WTC11 (cell line): Measurements from ENCODE around the gene CDK6. TPM values are rescaled to one million over a fixed set of nuclear protein-coding genes. Genes with fewer than 3 reads are reported as not detected.

Experiments
- ATAC-seq: fragments of 200-7000 bp; cut with Tn5 transposase; 2 replicates; pipeline ENCODE4 v1.10.0; 2021; ENCODE audit warnings: mild to moderate bottlenecking, moderate library complexity
- CTCF ChIA-PET: fragments of 300-600 bp; sonication (Branson Sonifier 250); formaldehyde crosslinking; loops from one replicate; lab custom pipeline; 2021; ENCODE audit warnings: antibody characterized with exemption; lab: Charles Lee
- POLR2A ChIA-PET: fragments of 350-600 bp; sonication (Branson Sonifier 250); formaldehyde crosslinking; loops from one replicate; lab custom pipeline; 2021; ENCODE audit warnings: antibody characterized with exemption; lab: Charles Lee
- DNase-seq: peaks from one replicate; pipeline ENCODE4 v3.0.0; 2021; ENCODE audit warnings: low spot score
- H3K27ac Mint-ChIP-seq: 2 replicates; pipeline ENCODE4 v1.8.0; 2021; ENCODE audit warnings: mixed read lengths
- H3K27me3 Mint-ChIP-seq: 2 replicates; pipeline ENCODE4 v1.8.0; 2021; ENCODE audit warnings: low read depth, mild to moderate bottlenecking, moderate library complexity, mixed read lengths
- H3K36me3 Mint-ChIP-seq: 2 replicates; pipeline ENCODE4 v1.8.0; 2021; ENCODE audit warnings: mixed read lengths
- H3K4me1 Mint-ChIP-seq: 2 replicates; pipeline ENCODE4 v1.8.0; 2022; ENCODE audit warnings: mixed read lengths
- H3K4me3 Mint-ChIP-seq: 2 replicates; pipeline ENCODE4 v1.8.0; 2021; ENCODE audit warnings: mild to moderate bottlenecking, moderate library complexity, mixed read lengths
- H3K9me3 Mint-ChIP-seq: 2 replicates; pipeline ENCODE4 v1.8.0; 2021; ENCODE audit warnings: mixed read lengths
- E2F5 ChIP-seq: sonication (generic); formaldehyde crosslinking; IDR thresholded peaks from 2 replicates; pipeline ENCODE4 v1.8.1; 2022; ENCODE audit warnings: mild to moderate bottlenecking, moderate library complexity, missing genetic modification reagents
- ESRRA ChIP-seq: sonication (generic); formaldehyde crosslinking; IDR thresholded peaks from 2 replicates; pipeline ENCODE4 v1.8.1; 2022; ENCODE audit warnings: mild to moderate bottlenecking, missing genetic modification reagents, borderline replicate concordance
- FOXP4 ChIP-seq: sonication (generic); formaldehyde crosslinking; IDR thresholded peaks from 2 replicates; pipeline ENCODE4 v1.8.0; 2022; ENCODE audit warnings: mild to moderate bottlenecking, missing genetic modification reagents
- HMGA2 ChIP-seq: fragments of 250-450 bp; sonication (Bioruptor Pico); IDR thresholded peaks from 2 replicates; pipeline ENCODE4 v1.4.0; 2021; ENCODE audit warnings: mild to moderate bottlenecking, moderate library complexity
- IRF1 ChIP-seq: sonication (generic); formaldehyde crosslinking; IDR thresholded peaks from 2 replicates; pipeline ENCODE4 v1.8.0; 2023; ENCODE audit warnings: missing genetic modification reagents
- MYBL2 ChIP-seq: sonication (generic); formaldehyde crosslinking; IDR thresholded peaks from 2 replicates; pipeline ENCODE4 v1.8.1; 2023; ENCODE audit warnings: mild to moderate bottlenecking, moderate library complexity, missing genetic modification reagents
- NFATC4 ChIP-seq: fragments of 250-450 bp; sonication (Bioruptor Pico); IDR thresholded peaks from 2 replicates; pipeline ENCODE4 v1.9.0; 2021; ENCODE audit warnings: mild to moderate bottlenecking
- PRRX2 ChIP-seq: fragments of 250-450 bp; sonication (Bioruptor Pico); IDR thresholded peaks from 2 replicates; pipeline ENCODE4 v1.8.0; 2021; ENCODE audit warnings: mild to moderate bottlenecking
- RELA ChIP-seq: sonication (generic); formaldehyde crosslinking; IDR thresholded peaks from 2 replicates; pipeline ENCODE4 v1.8.1; 2022; ENCODE audit warnings: missing genetic modification reagents, mild to moderate bottlenecking, borderline replicate concordance
- RORB ChIP-seq: fragments of 250-450 bp; sonication (Bioruptor Pico); IDR thresholded peaks from 2 replicates; pipeline ENCODE4 v1.9.0; 2021; ENCODE audit warnings: mild to moderate bottlenecking
- SMAD3 ChIP-seq: sonication (generic); formaldehyde crosslinking; IDR thresholded peaks from 2 replicates; pipeline ENCODE4 v1.8.0; 2022; ENCODE audit warnings: missing genetic modification reagents, mild to moderate bottlenecking, borderline replicate concordance
- SMAD4 ChIP-seq: sonication (generic); formaldehyde crosslinking; IDR thresholded peaks from 2 replicates; pipeline ENCODE4 v1.8.0; 2022; ENCODE audit warnings: mild to moderate bottlenecking, missing genetic modification reagents
- TP53 ChIP-seq: sonication (generic); formaldehyde crosslinking; IDR thresholded peaks from 2 replicates; pipeline ENCODE4 v1.8.1; 2023; ENCODE audit warnings: mild to moderate bottlenecking, missing genetic modification reagents
- USF2 ChIP-seq: sonication (generic); formaldehyde crosslinking; IDR thresholded peaks from 2 replicates; pipeline ENCODE4 v1.8.1; 2023; ENCODE audit warnings: mild to moderate bottlenecking, missing genetic modification reagents, moderate library complexity
- ZNF317 ChIP-seq: sonication (generic); formaldehyde crosslinking; IDR thresholded peaks from 2 replicates; pipeline ENCODE4 v1.8.1; 2023; ENCODE audit warnings: low read depth, mild to moderate bottlenecking, moderate library complexity, missing genetic modification reagents, borderline replicate concordance
- ZNF425 ChIP-seq: fragments of 250-450 bp; sonication (Bioruptor Pico); conservative IDR thresholded peaks from 2 replicates; pipeline ENCODE4 v1.9.0; 2021; ENCODE audit warnings: mild to moderate bottlenecking
- ZNF671 ChIP-seq: fragments of 250-450 bp; sonication (Bioruptor Pico); IDR thresholded peaks from 2 replicates; pipeline ENCODE4 v1.8.0; 2021; ENCODE audit warnings: mild to moderate bottlenecking
- total RNA-seq: library from RNA; stranded (reverse); gene quantifications from 3 replicates; pipeline ENCODE4 v1.2.3, GENCODE V29; 2021
- TF ChIP-seq, protein P1 (sequence below): fragments of 250-450 bp; sonication (Bioruptor Pico); IDR thresholded peaks from 2 replicates; pipeline ENCODE4 v1.9.0; 2021; ENCODE audit warnings: mild to moderate bottlenecking, borderline replicate concordance

Gene CDK6
- total RNA-seq, 1 experiment from 2014 or later = 47.2 TPM

GRCh38 chr7:92739091-92739490 lies 97.3 kb downstream of the CDK6 start:
- no peak overlapping the region for H3K27ac Mint-ChIP-seq
- no peak for TF ChIP-seq RORB (CRISPR knock-in tag)
- no peak overlapping the region for H3K4me3 Mint-ChIP-seq
- H3K4me1 Mint-ChIP-seq = peaks cover 14% of the 10 kb centered on the region
- CTCF ChIA-PET = no interaction called here
- no peaks in the 10 kb centered on the region for H3K27me3 Mint-ChIP-seq
- DNase-seq = no peak
- H3K9me3 Mint-ChIP-seq = peaks cover 5% of the 10 kb centered on the region; the same call in 1 of the 2 replicates
- no peak for ATAC-seq
- no peaks in the 10 kb centered on the region for H3K36me3 Mint-ChIP-seq
- POLR2A ChIA-PET = interaction anchor here (0.6 kb wide), 1 partner anchor 31 kb away, joined by 3 read pairs; no protein-coding TSS in a partner anchor

DNA sequence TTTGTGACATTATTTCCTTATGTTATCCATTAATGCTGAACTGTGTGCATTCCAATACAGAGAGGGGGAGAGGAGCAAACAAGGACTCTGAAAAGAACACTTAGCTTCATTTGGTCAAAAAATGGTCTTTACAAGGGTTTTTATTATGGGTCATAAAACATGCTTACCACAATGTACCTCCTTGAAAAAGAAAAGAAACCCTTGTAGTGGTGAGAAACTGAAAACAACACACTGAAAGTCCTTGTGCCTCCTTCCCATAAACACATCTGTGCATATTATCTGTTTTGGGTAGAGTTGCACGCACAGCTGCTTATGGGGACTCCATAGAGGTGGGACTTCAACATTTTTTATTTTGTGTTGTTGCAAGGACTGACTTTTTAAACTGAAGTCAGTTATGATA lies 98.7 kb downstream of the CDK6 start:
- DNase-seq (no peak), ATAC-seq (no peak)
- no peak for TF ChIP-seq TP53 (CRISPR knock-in tag)
- TF ChIP-seq ZNF317 (CRISPR knock-in tag) = no peak
- no peak for TF ChIP-seq MYBL2 (CRISPR knock-in tag)
- TF ChIP-seq, protein P1, sequence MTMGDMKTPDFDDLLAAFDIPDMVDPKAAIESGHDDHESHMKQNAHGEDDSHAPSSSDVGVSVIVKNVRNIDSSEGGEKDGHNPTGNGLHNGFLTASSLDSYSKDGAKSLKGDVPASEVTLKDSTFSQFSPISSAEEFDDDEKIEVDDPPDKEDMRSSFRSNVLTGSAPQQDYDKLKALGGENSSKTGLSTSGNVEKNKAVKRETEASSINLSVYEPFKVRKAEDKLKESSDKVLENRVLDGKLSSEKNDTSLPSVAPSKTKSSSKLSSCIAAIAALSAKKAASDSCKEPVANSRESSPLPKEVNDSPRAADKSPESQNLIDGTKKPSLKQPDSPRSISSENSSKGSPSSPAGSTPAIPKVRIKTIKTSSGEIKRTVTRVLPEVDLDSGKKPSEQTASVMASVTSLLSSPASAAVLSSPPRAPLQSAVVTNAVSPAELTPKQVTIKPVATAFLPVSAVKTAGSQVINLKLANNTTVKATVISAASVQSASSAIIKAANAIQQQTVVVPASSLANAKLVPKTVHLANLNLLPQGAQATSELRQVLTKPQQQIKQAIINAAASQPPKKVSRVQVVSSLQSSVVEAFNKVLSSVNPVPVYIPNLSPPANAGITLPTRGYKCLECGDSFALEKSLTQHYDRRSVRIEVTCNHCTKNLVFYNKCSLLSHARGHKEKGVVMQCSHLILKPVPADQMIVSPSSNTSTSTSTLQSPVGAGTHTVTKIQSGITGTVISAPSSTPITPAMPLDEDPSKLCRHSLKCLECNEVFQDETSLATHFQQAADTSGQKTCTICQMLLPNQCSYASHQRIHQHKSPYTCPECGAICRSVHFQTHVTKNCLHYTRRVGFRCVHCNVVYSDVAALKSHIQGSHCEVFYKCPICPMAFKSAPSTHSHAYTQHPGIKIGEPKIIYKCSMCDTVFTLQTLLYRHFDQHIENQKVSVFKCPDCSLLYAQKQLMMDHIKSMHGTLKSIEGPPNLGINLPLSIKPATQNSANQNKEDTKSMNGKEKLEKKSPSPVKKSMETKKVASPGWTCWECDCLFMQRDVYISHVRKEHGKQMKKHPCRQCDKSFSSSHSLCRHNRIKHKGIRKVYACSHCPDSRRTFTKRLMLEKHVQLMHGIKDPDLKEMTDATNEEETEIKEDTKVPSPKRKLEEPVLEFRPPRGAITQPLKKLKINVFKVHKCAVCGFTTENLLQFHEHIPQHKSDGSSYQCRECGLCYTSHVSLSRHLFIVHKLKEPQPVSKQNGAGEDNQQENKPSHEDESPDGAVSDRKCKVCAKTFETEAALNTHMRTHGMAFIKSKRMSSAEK (CRISPR knock-in tag) = no peak
- TF ChIP-seq SMAD3 (CRISPR knock-in tag) = no peak
- TF ChIP-seq E2F5 (CRISPR knock-in tag) = no peak
- no peak for TF ChIP-seq PRRX2 (CRISPR knock-in tag)
- no peak for TF ChIP-seq NFATC4 (CRISPR knock-in tag)
- no peak for TF ChIP-seq ZNF425 (CRISPR knock-in tag)
- no peak for TF ChIP-seq USF2 (CRISPR knock-in tag)
- no peak for TF ChIP-seq SMAD4
- Mint-ChIP-seq H3K9me3 (no peaks in the 10 kb centered on the region), H3K4me1 (peaks cover 14% of the 10 kb centered on the region), H3K27me3 (no peaks in the 10 kb centered on the region), H3K36me3 (no peaks in the 10 kb centered on the region), H3K4me3 (no peak overlapping the region), H3K27ac (no peak overlapping the region)
- ChIA-PET POLR2A (no interaction called here), CTCF (interaction anchor here (1.1 kb wide), 1 partner anchor 34 kb away, joined by 3 read pairs; no protein-coding TSS in a partner anchor)

DNA sequence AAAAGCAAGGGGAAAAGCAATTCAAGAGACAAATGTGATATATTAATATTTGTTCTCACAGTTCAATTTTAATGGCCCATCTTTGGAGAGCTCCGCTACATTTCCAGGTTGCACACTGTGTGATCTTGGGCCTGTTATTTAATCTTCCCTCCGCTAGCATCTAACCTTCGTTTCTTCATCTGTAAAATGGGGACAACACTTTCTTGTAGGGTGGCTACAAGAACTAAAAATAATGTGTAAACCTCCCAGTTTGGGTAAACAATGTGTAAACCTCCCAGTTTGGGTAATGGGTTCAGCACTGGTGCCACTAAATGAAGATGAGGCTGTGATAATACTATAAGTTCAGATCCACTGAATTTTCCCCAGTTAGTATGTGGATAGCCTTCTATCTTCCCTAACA lies 99.5 kb downstream of the CDK6 start:
- Mint-ChIP-seq H3K27ac (no peak overlapping the region), H3K4me1 (peaks cover 12% of the 10 kb centered on the region), H3K9me3 (no peaks in the 10 kb centered on the region), H3K36me3 (no peaks in the 10 kb centered on the region), H3K27me3 (no peaks in the 10 kb centered on the region), H3K4me3 (no peak overlapping the region)
- DNase-seq (no peak), ATAC-seq (no peak)
- ChIA-PET POLR2A (no interaction called here), CTCF (no interaction called here)
- TF ChIP-seq ESRRA = no peak
- no peak for TF ChIP-seq HMGA2 (CRISPR knock-in tag)
- no peak for TF ChIP-seq ZNF671 (CRISPR knock-in tag)
- no peak for TF ChIP-seq MYBL2 (CRISPR knock-in tag)
- no peak for TF ChIP-seq RELA (CRISPR knock-in tag)
- no peak for TF ChIP-seq USF2 (CRISPR knock-in tag)
- TF ChIP-seq FOXP4 = no peak
- no peak for TF ChIP-seq TP53 (CRISPR knock-in tag)
- no peak for TF ChIP-seq IRF1 (CRISPR knock-in tag)
